NOMO-1 (cell line): Measurements from ENCODE around the gene NR6A1.

Experiments
- DNase-seq, 2 experiments: peaks; one replicate each; lab custom pipeline; 2025; ENCODE audit not compliant: unreplicated experiment in 2 of 2; lab: John Stamatoyannopoulos, UW

NR6A1 gene

GRCh38 chr9:124511426-124511840, 259.7 kb downstream of the NR6A1 start:
- DNase-seq: no peak

GRCh38 chr9:124510650-124511425, 260.3 kb downstream of the NR6A1 start:
- DNase-seq: no peak

GRCh38 chr9:124507880-124508423, 263.2 kb downstream of the NR6A1 start:
- DNase-seq: no peak

- DNase-seq: no peak
Observed at GRCh38 chr9:124506931-124507879, 263.9 kb downstream of the NR6A1 start, which contains the start of gene NR5A1. Gene NR5A1 (minus strand): TSS chr9:124507399. CDS start chr9:124503395, 4,004 bp downstream.

- no peak for DNase-seq
Observed at GRCh38 chr9:124506433-124506832, 264.7 kb downstream of the NR6A1 start.

GRCh38 chr9:124505901-124506346, 265.2 kb downstream of the NR6A1 start:
- DNase-seq: no peak

GRCh38 chr9:124505006-124505900, 265.9 kb downstream of the NR6A1 start:
- DNase-seq: no peak

GRCh38 chr9:124504530-124505005, 266.5 kb downstream of the NR6A1 start:
- no peak for DNase-seq

GRCh38 chr9:124503713-124504529, 267.2 kb downstream of the NR6A1 start:
- DNase-seq: no peak

GRCh38 chr9:124502711-124503702, 268.1 kb downstream of the NR6A1 start:
- DNase-seq: no peak

GRCh38 chr9:124501771-124502320, 269.3 kb downstream of the NR6A1 start:
- no peak for DNase-seq

- no peak for DNase-seq
Observed at GRCh38 chr9:124500796-124501611, 270.1 kb downstream of the NR6A1 start.

- no peak for DNase-seq
Observed at GRCh38 chr9:124500028-124500795, 270.9 kb downstream of the NR6A1 start.

GRCh38 chr9:124499216-124499615, 271.9 kb downstream of the NR6A1 start:
- DNase-seq: no peak

- no peak for DNase-seq
Observed at GRCh38 chr9:124498499-124499146, 272.5 kb downstream of the NR6A1 start.

GRCh38 chr9:124498040-124498439, 273.1 kb downstream of the NR6A1 start:
- no peak for DNase-seq
